CD4-positive, alpha-beta T cell treated with Interleukin-10 for 1 hour (primary cell): ENCODE results near the gene TOX2.

Experiments
- DNase-seq: peaks from one replicate; pipeline ENCODE4 v3.0.0-alpha.2; 2020

The TOX2 gene

GRCh38 chr20:44083220-44083933 is 168.7 kb downstream of the TOX2 start:
- no peak for DNase-seq

DNA sequence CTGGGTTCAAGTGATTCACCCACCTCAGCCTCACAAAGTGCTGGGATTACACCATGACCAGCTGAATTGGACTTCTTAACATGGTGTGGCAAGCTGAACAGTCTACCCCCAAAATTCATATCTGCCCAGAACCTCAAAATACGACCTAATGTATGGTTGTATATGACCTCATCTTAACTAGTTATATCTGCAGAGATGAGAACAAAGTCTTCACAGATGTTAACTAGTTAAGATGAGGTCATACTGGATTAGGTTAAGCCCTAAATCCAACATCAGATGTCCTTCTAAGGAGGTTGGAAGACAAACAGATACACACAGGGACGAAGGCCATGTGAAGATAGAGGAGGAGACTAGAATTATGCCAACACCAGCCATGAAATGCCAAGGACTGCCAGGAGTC is 169.8 kb downstream of the TOX2 start:
- DNase-seq, result no peak

DNA sequence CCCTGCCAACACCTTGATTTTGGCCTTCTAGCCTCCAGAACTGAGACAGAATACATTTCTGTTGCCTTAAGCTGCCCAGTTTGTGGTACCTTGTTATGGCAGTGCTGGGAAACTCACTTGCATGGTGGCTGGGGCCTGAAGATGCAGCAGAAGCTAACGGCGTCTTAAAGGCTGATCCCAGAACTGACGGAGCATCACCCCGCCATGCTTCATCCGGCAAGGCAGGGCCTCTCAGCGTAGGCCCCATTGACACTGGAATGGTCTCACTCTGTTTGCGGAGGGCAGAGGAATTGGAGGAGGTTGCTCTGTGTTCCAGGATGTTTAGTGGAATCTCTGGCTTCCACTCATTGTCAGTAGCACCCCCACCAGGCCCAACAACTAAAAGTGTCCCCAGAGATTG is 170.2 kb downstream of the TOX2 start:
- no peak for DNase-seq

- DNase-seq, result no peak
Measured at GRCh38 chr20:44085616-44086434, 171.2 kb downstream of the TOX2 start.

GRCh38 chr20:44087051-44087856 is 172.6 kb downstream of the TOX2 start:
- no peak for DNase-seq

DNA sequence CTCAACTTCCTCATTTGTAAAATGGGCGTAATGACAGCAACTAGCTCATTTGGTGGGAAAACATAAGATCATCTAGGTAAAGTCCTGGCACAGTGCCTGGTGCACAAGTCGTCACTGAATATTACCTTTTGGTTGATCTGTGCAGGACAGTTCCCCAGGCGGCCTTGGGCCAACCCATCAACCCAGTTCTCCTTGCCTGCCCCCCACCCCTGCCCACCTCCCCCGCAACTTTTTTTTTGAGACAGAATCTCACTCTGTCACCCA is 173.1 kb downstream of the TOX2 start:
- DNase-seq, result no peak

GRCh38 chr20:44089987-44090674 is 175.5 kb downstream of the TOX2 start:
- DNase-seq, result peak; percentile 31

DNA sequence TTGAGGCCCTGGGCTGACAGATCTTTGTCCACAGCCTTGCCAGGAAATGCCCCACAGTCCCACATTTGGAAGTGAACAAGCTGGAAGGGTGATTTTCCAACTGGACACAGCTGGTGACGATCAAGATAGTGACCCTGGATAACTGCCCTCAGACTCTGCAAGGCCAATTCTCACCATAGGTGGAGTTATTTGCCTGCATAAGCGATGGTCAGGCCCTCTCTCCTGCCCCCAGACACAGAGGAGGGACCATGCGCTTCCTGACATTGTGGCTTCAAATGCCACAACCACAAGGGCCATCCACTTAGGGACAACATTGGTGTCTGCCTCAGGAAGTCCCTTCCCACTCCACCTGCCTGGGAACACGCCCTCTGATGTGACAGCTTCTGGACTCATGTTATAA is 176.4 kb downstream of the TOX2 start:
- DNase-seq, result no peak

GRCh38 chr20:44092551-44093248 is 178.0 kb downstream of the TOX2 start:
- DNase-seq, result peak; percentile 37

GRCh38 chr20:44093249-44093582 is 178.6 kb downstream of the TOX2 start:
- DNase-seq, result no peak

DNA sequence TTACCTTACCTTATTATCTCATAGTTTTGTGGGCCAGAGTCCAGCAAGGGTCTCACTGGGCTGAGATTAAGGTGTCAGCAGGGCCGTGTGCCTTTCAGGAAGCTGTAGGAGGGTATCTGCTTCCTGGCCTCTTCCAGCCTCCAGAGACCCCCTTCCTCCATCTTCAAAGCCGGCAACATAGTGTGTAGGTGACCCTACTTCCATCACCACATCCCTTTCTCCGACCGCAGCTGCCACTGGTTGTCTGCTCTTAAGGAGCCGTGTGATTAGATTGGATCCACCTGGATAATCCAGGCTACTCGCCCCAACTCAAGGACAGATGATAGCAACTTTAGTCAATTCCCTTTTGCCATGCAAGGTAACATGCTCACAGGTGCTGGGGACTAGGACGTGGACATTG is 181.2 kb downstream of the TOX2 start:
- DNase-seq, result no peak

DNA sequence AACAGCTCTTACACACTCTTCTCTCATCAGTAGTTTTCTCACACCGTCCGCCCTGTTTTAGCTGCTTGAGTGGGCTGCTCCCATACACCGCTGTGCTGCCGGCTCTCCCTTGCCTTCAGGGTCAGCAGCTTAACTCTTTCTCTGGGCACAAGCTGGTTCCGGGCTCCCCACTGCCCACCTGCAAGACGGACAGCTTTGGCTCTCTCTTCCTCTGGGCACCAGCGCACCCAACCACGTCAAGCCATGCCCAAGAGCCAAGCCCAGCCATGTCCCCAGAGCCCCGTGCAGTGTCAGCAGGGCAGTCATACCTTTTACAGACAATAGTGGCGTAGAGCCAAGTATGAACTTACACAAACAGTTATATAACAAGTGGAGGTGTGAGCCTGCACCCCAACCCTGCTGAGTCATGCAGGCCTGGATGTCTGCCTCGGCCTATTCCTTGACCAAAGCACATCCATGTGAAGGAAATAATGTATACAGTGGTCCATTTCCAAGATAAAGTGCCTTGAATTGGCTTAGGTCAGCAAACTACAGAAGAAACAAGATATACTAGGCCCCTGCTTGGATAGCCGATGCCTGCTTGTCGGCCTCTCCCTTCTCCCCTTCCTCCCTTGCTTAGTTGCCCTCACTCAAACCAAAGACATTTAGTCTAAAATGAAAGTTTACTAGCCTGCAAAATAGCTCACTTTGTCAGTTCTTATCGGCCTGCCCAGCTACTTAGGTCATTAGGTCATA is 183.0 kb downstream of the TOX2 start:
- no peak for DNase-seq

- no peak for DNase-seq
Measured at GRCh38 chr20:44098256-44098630, 183.6 kb downstream of the TOX2 start.

DNA sequence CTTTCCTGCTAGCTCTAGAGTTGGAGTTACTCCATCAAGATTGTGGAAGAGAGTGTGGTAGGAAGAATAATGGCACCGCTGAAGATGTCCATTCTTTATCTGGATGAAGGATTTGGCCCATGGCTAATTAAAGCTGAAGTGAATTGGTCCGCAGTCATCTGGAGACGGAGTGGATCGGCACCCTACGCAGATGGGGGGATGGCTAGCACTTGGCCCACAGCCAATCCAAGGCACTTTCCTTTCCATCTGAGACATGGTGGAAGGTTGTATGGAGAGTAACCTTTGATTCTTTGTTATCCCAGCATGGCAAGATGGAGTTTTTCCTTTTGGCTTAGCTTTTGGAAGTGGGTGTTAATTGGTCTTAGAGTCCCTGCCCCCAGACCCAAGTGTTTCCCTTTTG is 184.0 kb downstream of the TOX2 start:
- DNase-seq, result no peak

GRCh38 chr20:44099832-44100231 is 185.2 kb downstream of the TOX2 start:
- DNase-seq, result no peak

DNA sequence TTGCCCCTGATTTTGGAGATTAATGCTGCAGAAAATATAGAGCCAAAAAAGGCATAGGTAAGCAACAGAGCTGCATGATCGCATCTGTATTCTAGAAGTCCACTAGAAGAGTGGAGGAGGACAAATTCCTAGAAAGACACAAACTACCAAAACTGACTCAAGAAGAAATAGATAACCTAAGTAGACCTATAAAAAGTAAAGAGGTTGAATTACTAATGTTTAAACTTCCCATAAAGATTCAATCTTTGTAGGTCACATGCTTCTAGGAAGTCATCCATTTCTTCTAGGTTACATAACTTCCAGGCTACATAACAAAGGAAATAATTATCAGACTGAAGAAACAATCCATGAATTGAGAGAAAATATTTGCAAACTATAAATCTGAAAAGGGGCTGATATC is 187.9 kb downstream of the TOX2 start:
- DNase-seq, result no peak

DNA sequence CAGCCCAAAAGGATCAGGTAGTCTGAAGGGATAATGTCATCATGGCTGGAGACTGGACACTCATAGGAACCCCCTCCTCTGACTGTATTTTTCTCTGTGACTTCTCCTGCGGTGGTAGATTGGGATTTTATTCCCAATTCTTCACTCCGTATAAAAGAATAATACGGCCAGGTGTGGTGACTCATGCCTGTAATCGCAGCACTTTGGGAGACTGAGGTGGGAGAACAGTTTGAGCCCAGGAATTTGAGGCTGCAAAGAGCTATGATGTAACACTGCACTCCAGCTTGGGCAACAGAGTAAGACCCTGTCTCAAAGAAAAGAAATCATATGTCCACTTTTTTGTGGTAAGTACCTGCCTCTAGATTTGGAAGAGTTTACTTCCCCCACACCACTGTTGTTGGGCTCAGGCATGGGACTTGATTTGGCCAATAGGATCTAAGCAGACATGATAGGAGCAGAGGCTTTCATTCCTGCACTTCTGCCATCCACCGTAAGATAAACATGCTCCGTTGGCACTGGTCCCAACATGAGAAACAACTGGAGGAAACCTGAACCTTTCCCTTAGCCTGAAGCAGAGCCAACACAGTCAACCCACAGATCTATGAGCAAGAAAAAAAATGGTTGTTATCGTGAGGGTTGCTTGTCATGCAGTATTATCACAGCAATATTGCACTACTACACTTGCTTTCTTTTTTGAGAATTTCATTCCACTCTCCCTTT is 190.3 kb downstream of the TOX2 start:
- no peak for DNase-seq

DNA sequence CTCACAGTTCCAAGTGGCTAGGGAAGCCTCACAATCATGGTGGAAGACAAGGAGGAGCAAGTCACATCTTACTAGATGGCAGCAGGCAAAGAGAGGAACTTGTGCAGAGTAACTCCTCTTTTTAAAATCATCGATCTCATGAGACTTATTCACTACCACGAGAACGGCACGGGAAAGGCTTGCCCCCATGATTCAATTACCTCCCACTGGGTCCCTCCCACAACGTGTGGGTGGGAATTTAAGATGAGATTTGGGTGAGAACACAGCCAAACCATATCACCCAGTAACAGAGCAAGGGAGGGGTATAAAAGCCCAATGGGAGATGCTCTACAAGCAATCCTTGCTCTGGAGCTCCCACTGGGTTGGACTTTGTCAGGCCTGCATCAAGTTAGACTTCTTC is 192.0 kb downstream of the TOX2 start:
- no peak for DNase-seq

GRCh38 chr20:44109951-44110361 is 195.3 kb downstream of the TOX2 start:
- DNase-seq, result no peak

DNA sequence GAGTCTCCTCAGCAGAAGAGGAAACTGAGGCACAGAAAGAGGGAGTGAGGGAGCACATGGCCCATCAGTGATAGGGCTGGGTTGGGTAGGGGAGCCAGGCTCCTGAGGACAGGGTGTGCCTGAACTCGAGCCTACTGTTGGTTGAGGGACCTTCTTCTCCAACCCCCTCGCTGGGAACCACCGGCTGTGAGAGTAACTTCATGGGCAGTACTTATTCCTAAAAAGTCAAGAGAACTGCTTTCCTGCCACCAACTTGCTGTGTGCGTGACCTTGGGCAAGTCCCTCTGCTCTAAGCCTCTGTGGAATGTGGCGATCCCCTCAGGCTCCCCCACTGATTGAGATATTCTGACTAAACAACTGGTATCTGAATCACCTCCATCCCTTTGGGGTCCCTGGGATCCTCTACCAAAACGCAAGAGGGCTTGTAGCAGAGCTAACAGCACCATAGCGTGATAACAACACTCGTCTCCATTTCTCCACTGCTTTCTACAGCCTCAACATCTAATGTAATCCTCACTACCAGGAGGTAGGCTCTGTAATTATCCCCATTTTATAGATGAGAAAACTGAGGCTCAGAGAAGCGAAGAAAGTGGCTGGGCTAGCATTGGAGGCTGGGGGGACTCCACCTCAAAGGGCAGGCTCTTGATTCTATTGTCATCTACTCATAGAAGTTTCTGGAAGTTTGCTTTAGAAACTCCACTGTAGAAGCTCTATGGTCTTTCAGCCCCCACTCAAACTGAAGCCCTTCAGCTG is 196.3 kb downstream of the TOX2 start:
- no peak for DNase-seq
